Suprapubic skin (tissue), 4 donors: ENCODE data around the gene SEMA6B. TPM values are rescaled to one million over a fixed set of nuclear protein-coding genes. Genes with fewer than 3 reads are reported as not detected.

ENCODE experiments used
- DNase-seq, 2 donors: peaks; one replicate each; pipeline ENCODE4 v3.0.0-alpha.2; 2019; ENCODE audit warnings: low spot score in 2 of 2
- H3K27ac ChIP-seq: fragments of 200-600 bp; sonication (generic); one replicate; pipeline ENCODE4 v1.5.1; 2019
- H3K27me3 ChIP-seq: fragments of 200-600 bp; sonication (generic); one replicate; pipeline ENCODE4 v1.5.1; 2019
- H3K36me3 ChIP-seq: fragments of 200-600 bp; sonication (generic); one replicate; pipeline ENCODE4 v1.5.1; 2019
- H3K4me1 ChIP-seq: fragments of 200-600 bp; sonication (generic); one replicate; pipeline ENCODE4 v1.5.1; 2019
- H3K4me3 ChIP-seq: fragments of 200-600 bp; sonication (generic); one replicate; pipeline ENCODE4 v1.5.1; 2019; ENCODE audit warnings: mild to moderate bottlenecking
- H3K9me3 ChIP-seq: fragments of 200-600 bp; sonication (generic); one replicate; pipeline ENCODE4 v1.5.1; 2019
- CTCF ChIP-seq, 2 donors: fragments of 200-600 bp in 1 of 2; fragments of 450-650 bp in 1 of 2; sonication (generic) in 1 of 2; IDR thresholded peaks; one replicate each; pipeline ENCODE4 v1.5.1; 2016 to 2019; ENCODE audit warnings: antibody characterized with exemption in 2 of 2, mild to moderate bottlenecking in 1 of 2, moderate library complexity in 1 of 2
- EP300 ChIP-seq: sonication (generic); formaldehyde crosslinking; IDR thresholded peaks from one replicate; pipeline ENCODE4 v1.6.1; 2017; ENCODE audit warnings: antibody characterized with exemption
- POLR2A ChIP-seq, 2 donors: fragments of 450-650 bp; IDR thresholded peaks; one replicate each; pipeline ENCODE4 v1.6.1; 2017; ENCODE audit warnings: antibody characterized with exemption in 2 of 2, mild to moderate bottlenecking in 2 of 2, moderate library complexity in 2 of 2
- POLR2AphosphoS5 ChIP-seq, 3 donors: sonication (generic); formaldehyde crosslinking; IDR thresholded peaks; one replicate each; pipeline ENCODE4 v1.6.1; 2017; ENCODE audit warnings: antibody characterized with exemption in 3 of 3
- WGBS: methylation state at CpG from one replicate; pipeline ENCODE4 v1.1.5; 2018; 5-methylcytosine and 5-hydroxymethylcytosine counted together
- total RNA-seq, 4 donors: library from RNA; depleted of rRNA; stranded (reverse); fragments of >200 nt; gene quantifications; one replicate each; pipeline ENCODE4 v1.1.0, GENCODE V29; 2016

SEMA6B gene
- total RNA-seq, 4 donors from 2014 or later, result 1.5 to 5.4 (median 3.3) TPM

DNA sequence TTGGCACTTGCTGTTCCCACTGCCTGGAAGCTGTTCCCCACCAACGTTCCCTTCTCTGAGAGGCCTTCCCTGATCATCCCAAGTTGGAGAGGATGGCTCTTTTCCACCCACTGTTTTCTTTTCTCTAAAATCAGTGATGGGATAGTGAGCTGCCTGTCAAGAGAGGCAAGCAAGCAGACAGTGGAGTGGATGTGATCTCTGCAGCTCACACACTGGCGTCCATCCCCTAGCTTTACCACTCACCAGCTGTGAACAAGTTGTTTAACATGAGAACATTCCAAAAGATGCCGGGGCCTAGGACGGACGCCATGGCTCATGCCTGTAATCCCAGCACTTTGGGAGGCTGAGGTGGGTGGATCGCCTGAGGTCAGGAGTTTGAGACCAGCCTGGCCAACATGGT, 28.0 kb upstream of the SEMA6B start:
- 74% methylated on average over 6 of the region's 6 CpGs for WGBS
- H3K27me3 ChIP-seq, result peaks cover 56% of the 10 kb centered on the region
- TF ChIP-seq CTCF (IDR thresholded peaks at IDR 0.05) (no peak), POLR2AphosphoS5 (IDR thresholded peaks at IDR 0.05) (no peak), POLR2A (IDR thresholded peaks at IDR 0.05) (no peak), EP300 (no peak)

DNA sequence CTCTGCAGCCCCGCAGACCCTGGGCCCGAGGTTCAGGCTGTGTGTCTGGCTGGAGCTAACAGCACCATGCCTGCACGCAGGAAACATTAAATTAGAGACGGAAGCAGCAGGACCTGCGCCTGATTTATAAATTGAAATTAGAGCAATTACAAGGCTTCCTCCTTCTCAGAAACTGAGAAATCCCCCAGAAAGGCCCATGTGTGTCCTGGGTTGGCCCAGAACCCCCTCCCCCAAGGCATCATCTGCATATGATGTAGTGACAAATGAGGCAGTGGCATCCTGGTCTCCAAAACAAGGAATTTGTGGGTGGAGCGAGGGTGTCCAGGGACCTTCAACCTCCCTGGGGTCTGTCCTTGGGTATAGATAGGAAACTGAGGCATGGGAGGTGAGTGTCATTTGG, 27.2 kb upstream of the SEMA6B start:
- H3K9me3 ChIP-seq, result no peaks in the 10 kb centered on the region
- peaks cover 61% of the 10 kb centered on the region for H3K27me3 ChIP-seq
- H3K27ac ChIP-seq, result no peak overlapping the region
- 77% methylated on average over 6 of the region's 6 CpGs for WGBS
- H3K36me3 ChIP-seq, result no peaks in the 10 kb centered on the region
- H3K4me3 ChIP-seq, result no peak overlapping the region
- peaks cover 13% of the 10 kb centered on the region for H3K4me1 ChIP-seq
- TF ChIP-seq POLR2A (IDR thresholded peaks at IDR 0.05) (no peak), POLR2AphosphoS5 (IDR thresholded peaks at IDR 0.05) (no peak), CTCF (IDR thresholded peaks at IDR 0.05) (no peak), EP300 (no peak)
- DNase-seq, result no peak

More for the DNA sequence above, 28.0 kb upstream of the SEMA6B start:
- Histone ChIP-seq H3K4me3 (no peak overlapping the region), H3K27ac (no peak overlapping the region), H3K4me1 (peaks cover 13% of the 10 kb centered on the region), H3K36me3 (no peaks in the 10 kb centered on the region), H3K9me3 (no peaks in the 10 kb centered on the region)
- no peak for DNase-seq

GRCh38 chr19:4586245-4586644, 26.8 kb upstream of the SEMA6B start:
- TF ChIP-seq CTCF (IDR thresholded peaks at IDR 0.05), result no peak
- no peak for TF ChIP-seq POLR2AphosphoS5 (IDR thresholded peaks at IDR 0.05)
- no peak for TF ChIP-seq EP300
- no peak overlapping the region for H3K27ac ChIP-seq
- H3K27me3 ChIP-seq, result peaks cover 62% of the 10 kb centered on the region
- H3K4me1 ChIP-seq, result peaks cover 14% of the 10 kb centered on the region
- H3K36me3 ChIP-seq, result no peaks in the 10 kb centered on the region
- no peak overlapping the region for H3K4me3 ChIP-seq
- DNase-seq, result no peak
- H3K9me3 ChIP-seq, result no peaks in the 10 kb centered on the region
- 61% methylated on average over 6 of the region's 6 CpGs for WGBS

GRCh38 chr19:4585556-4585955, 26.1 kb upstream of the SEMA6B start:
- H3K36me3 ChIP-seq, result no peaks in the 10 kb centered on the region
- 71% methylated on average over 1 of the region's 1 CpG for WGBS

More at GRCh38 chr19:4585556-4585955, 26.1 kb upstream of the SEMA6B start:
- TF ChIP-seq POLR2AphosphoS5 (IDR thresholded peaks at IDR 0.05) (no peak), CTCF (IDR thresholded peaks at IDR 0.05) (no peak), POLR2A (IDR thresholded peaks at IDR 0.05) (no peak), EP300 (no peak)
- no peak overlapping the region for H3K27ac ChIP-seq
- H3K9me3 ChIP-seq, result no peaks in the 10 kb centered on the region
- DNase-seq, result no peak
- peaks cover 20% of the 10 kb centered on the region for H3K4me1 ChIP-seq
- no peak overlapping the region for H3K4me3 ChIP-seq
- peaks cover 62% of the 10 kb centered on the region for H3K27me3 ChIP-seq
